Stimulated activated CD4-positive, alpha-beta T cell treated with anti-CD3 and anti-CD28 coated beads, Interleukin-4, amount 100 ng/mL, for 1 hour (primary cell): ENCODE data around the gene DHRS7.
"Not testable (repeated sequence)": the region's sequence is repeated elsewhere in the genome, so short reads cannot be mapped to it uniquely, and the experiment has no call there.

ENCODE experiments used
- DNase-seq: peaks from one replicate; pipeline ENCODE4 v3.0.0-alpha.2; 2020

The DHRS7 gene

GRCh38 chr14:60116181-60116580, 49.0 kb downstream of the DHRS7 start:
- no peak for DNase-seq

GRCh38 chr14:60114881-60115280, 50.3 kb downstream of the DHRS7 start:
- DNase-seq = no peak

DNA sequence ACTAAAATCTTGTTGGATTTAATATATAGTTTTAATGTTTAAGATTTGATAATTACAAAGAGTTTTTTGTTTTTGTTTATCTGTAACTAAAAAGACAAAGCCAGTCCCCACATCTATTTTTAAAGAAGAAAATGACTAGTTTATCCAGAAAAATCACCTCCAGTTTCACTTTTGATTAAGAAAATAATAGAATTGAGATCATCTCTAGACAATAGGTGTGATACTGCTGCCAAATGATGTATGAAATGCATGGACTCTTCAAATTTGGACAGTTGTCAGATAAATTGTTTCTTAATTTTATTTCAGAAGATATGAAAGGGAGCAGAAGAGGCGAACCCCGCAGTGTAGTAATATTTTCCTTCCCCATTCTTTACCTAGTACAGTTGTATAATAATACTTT, 53.5 kb downstream of the DHRS7 start:
- no peak for DNase-seq

DNA sequence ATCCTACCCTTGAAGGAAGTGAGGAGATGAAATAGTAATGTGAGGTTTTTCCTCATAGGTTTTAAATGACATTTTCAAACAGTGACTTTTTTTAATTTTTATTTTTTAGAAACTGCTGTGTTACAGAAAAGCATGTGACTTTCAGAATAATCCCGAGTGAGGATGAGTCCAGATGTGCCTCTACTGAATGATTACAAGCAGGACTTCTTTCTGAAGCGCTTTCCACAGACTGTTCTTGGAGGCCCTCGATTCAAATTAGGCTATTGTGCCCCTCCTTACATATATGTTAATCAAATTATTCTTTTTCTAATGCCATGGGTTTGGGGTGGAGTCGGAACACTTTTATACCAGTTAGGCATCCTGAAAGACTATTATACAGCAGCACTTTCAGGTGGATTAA, 57.7 kb downstream of the DHRS7 start:
- no peak for DNase-seq

DNA sequence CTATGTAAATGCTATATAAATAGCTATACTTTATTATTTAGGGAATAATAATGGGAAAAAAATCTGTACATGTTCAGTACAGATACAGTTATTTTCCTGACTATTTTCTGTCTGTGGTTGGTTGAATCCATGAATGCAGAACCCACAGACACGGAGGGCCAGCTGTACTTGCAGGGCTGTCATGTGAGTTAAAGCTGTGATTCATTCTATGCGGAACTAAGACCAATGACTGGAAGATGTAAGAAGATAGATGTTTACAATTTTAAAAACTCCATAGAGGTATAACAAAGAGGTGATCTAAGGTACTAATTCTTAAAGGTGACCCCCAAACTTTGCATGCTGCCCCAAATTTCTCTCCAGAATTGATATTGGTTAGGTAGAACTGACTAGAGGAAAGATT, 58.9 kb downstream of the DHRS7 start:
- no peak for DNase-seq

DNA sequence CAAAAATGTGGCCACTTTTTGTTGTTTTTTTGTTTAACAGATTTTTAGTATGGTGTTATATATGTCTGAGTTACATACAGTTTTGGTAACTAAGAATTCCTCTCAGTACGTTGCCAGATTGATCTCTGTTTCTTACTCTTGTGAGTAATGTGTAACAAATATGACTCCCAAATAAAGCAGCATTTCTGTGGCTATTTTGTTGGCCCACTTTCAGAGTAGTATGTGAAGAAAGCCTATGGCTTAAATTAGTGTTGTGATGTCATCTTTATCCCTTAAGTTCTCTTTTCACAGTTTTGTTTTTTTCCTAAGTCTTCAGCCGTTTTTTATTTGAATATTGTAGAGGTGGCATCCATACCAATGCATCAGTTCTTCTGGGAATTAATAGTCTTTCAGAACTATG, 62.8 kb downstream of the DHRS7 start:
- DNase-seq = no peak

DNA sequence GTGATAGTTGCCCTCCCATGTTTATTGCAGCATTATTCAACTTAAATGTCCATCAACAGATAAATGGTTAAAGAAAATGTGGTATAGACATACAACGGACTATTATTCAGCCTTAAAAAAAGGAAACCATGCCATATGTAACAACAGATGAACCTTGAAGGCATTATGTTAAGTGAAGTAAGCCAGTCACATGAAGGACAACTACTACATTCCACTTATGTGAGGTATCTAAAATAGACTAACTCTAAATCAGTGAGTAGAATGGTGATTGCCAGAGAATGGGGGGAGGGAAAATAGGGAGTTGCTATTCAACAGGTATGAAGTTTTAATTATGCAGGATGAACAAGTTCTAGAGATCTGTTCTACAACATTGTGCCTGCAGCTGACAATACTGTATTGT, 63.4 kb downstream of the DHRS7 start:
- DNase-seq = no peak

GRCh38 chr14:60099855-60100254, 65.3 kb downstream of the DHRS7 start:
- not testable (repeated sequence) for DNase-seq

- DNase-seq = no peak
These were observed 67.2 kb downstream of the DHRS7 start for GRCh38 chr14:60097974-60098373.

DNA sequence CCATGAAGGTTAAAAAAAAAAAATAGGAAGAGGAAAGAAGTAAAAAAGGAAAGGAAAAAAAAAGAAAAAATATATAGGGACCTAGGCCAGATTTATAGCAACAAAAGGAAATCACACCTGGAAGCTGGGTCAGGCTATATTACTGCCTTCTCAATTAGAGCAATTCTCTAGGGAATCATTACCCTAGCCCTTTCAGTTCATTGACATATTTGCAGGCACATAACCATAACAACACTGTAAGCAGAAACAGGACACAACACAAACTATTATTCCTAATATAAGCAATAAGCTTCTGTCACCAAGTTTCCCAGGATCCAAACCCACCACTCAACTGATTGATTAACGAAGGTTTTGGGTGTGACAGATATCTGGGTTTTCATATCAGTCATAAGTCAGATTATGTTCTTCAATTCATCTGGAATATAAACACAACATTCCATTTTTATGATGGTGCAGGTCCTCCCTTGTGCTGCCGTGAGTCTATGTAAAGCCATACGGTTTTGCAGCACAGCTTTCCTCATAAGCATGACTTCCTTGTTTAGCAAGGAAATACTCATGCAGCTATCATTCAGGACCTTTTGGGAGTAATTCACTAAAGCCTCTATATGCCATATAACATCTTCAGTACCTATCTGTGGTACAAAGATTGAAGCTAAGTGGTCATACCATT, 69.3 kb downstream of the DHRS7 start:
- DNase-seq = no peak

DNA sequence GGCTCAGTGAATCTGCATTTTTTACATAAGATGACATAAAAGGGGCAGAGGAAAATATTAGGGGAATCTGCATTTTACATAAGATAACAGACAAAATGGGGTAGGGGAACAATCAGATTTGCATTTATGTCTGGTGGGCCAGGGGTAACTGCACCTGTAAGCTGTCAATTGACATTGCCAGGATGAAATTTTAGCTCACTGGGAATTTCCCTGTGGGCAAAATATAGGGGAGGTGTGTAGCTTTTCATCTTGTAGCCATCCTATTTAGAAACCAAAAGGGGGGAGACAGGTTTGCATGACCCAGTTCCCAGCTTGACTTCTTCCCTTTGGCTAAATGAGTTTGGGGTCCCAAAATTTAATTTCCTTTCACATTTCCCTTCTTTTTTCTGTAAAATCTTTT, 70.0 kb downstream of the DHRS7 start:
- no peak for DNase-seq

DNA sequence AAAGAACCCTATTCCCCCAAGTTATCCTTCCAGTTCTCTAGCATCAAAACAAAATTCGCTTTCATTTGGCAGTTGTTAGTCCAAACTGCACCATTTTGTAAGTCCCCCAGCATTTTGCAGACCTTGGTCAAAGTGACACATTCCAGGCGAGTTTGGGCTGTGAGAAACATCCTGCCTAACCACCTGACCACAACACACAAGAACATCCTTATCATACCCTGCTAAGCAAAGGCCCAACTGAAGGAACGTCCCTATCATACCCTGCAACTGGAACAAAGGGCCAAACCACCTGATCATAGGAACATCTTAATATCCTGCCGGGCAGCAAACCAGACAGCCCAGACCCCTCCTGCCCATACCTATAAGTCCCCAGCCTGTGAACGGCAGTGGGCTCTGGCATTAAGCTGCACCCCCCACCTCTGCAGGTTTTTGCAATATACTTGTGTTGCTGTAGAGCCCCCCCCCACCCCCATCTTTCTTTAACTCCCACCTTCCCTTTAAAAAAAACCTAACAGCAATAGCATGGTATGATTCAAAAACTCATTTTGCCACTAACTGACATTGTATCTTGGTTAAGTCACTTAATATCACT, 70.8 kb downstream of the DHRS7 start:
- DNase-seq = no peak
